ENCODE measurements around the gene KSR1. TPM values are rescaled to one million over a fixed set of nuclear protein-coding genes. Genes with fewer than 3 reads are reported as not detected.

KSR1 gene
- total RNA-seq, 1 experiment from 2014 or later, result 37.6 TPM

DNA sequence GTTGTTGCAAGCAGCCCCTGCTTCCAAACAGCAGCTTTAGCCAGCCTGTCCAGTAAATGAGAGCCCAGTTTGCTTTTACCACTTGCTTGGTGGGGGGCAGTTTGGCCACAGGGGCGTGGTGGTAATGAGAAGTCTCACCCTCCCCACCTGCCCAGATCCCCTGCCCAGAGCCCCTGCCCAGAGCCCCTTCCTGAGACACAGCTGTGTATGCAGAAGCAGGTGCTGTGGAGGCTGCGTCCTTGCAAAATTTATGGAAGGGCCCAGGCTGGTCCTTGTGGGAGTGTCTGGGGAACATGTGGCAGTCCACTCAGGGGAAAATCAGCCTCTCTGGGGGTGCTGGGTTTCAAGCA, 147.1 kb downstream of the KSR1 start:
- H3K4me1 ChIP-seq, result no peaks in the 10 kb centered on the region
- H3K9me3 ChIP-seq (replicated peaks), result no peaks in the 10 kb centered on the region
- H3K27ac ChIP-seq, result no peak overlapping the region
- no peak overlapping the region for H3K4me3 ChIP-seq
- H3K36me3 ChIP-seq, result peaks cover 55% of the 10 kb centered on the region
- H3K27me3 ChIP-seq, result no peaks in the 10 kb centered on the region
- no peak for DNase-seq

DNA sequence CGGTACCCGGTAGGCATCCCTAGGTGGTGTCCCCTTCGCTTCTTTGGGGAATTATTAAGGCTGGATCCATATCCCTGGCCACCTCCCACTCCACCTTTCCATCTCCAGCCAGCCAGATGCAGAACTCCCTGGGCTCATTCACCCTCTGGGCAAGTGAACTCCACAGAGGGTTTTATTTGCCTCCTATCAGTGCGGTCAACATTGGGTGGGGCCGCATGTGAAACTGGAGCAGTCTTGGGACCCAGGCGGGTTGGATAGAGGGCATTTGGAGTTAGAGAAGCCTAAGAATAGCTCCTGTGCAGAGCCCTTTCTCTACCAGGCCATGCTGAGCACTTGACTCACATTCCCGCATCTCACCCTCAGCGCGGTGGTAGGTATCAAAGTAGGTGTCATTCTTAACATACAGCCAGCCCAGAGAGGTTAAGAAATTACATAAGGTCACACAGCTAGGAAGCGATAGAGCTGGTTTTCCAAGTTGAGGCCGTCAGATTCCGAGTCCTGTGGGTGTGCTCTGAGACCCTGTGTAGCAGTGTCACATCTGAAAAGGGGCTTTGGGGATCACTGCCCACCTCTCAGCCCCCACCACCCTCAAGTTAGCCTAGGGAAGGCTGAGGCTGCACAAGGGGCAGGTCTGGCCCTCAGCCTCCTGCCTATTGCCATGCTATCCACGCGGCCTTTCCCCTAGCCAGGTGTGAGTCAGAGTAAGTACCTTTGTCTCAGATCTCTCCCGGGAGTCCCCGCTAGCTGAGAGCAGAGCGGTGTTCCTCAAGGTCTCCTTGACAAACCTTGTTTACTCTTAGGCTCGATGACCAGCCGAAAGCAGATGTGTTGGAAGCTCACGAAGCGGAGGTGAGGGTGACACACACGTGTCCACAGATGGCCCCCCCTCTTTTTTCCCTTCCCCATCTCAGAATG, 147.9 kb downstream of the KSR1 start:
- DNase-seq, result no peak
- H3K4me3 ChIP-seq, result no peak overlapping the region
- H3K36me3 ChIP-seq, result peaks cover 62% of the 10 kb centered on the region
- no peaks in the 10 kb centered on the region for H3K4me1 ChIP-seq
- no peaks in the 10 kb centered on the region for H3K9me3 ChIP-seq (replicated peaks)
- no peak overlapping the region for H3K27ac ChIP-seq
- H3K27me3 ChIP-seq, result no peaks in the 10 kb centered on the region

DNA sequence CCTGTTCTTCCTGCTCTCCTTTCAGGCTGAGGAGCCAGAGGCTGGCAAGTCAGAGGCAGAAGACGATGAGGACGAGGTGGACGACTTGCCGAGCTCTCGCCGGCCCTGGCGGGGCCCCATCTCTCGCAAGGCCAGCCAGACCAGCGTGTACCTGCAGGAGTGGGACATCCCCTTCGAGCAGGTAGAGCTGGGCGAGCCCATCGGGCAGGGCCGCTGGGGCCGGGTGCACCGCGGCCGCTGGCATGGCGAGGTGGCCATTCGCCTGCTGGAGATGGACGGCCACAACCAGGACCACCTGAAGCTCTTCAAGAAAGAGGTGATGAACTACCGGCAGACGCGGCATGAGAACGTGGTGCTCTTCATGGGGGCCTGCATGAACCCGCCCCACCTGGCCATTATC, 149.2 kb downstream of the KSR1 start:
- DNase-seq, result no peak
- no peaks in the 10 kb centered on the region for H3K9me3 ChIP-seq (replicated peaks)
- no peak overlapping the region for H3K27ac ChIP-seq
- peaks cover 70% of the 10 kb centered on the region for H3K36me3 ChIP-seq
- H3K27me3 ChIP-seq, result no peaks in the 10 kb centered on the region
- H3K4me1 ChIP-seq, result no peaks in the 10 kb centered on the region
- H3K4me3 ChIP-seq, result no peak overlapping the region

DNA sequence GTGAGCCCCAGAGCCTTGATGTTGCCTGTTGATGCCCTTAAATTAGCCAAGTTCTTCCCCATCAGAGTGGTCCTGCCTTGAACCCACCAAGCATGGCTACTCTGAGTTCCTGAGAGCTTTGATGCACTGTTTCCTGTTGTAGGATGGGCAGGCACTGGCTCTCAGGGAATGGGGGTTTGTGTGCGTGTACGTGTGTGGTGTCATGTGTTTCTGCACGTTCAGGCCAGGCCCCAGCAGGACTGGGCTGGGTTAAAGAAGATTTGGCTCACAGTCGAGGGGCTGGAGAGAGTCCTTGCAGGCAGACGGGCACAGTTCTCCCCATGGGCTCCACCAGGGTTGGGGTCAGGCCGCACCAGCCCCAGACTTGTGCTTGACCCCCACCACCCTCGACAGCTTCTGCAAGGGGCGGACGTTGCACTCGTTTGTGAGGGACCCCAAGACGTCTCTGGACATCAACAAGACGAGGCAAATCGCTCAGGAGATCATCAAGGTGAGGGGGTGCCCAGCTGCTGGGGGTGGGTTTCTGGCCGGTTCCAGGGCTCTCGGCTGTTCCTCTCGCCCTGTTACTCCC, 151.4 kb downstream of the KSR1 start:
- Histone ChIP-seq H3K36me3 (peaks cover 77% of the 10 kb centered on the region), H3K27ac (no peak overlapping the region), H3K27me3 (no peaks in the 10 kb centered on the region), H3K9me3 (replicated peaks) (no peaks in the 10 kb centered on the region), H3K4me1 (no peaks in the 10 kb centered on the region), H3K4me3 (no peak overlapping the region)
- DNase-seq, result no peak

DNA sequence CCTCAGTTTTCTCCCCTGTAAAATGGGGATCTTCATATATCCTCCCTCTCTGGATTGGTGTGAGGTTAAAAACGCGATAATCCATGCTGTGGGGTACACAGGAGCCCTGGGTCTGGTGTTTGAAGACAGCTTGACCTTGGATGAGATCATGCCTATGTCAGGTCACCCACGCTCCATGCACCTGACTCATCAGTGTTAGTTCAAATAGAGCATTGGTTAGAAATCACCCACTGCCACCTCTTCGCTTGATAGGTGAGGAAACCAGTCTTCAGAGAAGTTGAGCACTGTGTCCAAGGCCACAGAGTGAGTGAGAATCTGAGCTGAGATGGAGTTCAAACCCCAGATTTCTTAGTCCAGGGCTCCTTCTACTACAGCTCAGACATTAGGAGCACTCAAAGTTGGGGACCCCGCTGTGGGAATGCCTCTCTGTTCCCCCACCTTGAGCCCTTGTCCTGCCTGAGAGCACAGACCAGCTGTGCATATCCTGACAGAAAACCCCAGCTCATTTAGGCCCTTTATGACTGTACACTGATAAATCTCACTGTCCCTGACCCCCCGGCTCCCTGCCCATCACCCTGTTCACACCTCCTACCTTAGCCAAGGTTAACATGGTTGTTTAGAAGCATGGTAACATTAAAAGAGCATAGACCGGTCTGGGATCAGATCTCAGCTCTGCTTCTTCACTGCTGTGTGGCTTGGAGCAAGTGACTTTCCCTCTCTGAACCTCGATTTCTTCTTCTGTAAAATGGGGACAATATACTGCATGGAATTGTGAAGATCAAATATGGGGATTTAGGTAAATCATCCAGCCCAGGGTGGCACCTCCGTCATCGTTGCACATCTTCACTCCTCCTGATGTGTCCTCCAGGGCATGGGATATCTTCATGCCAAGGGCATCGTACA, 152.3 kb downstream of the KSR1 start:
- H3K27me3 ChIP-seq, result no peaks in the 10 kb centered on the region
- no peak overlapping the region for H3K4me3 ChIP-seq
- H3K4me1 ChIP-seq, result no peaks in the 10 kb centered on the region
- DNase-seq, result no peak
- H3K9me3 ChIP-seq (replicated peaks), result no peaks in the 10 kb centered on the region
- peaks cover 84% of the 10 kb centered on the region for H3K36me3 ChIP-seq
- H3K27ac ChIP-seq, result no peak overlapping the region

DNA sequence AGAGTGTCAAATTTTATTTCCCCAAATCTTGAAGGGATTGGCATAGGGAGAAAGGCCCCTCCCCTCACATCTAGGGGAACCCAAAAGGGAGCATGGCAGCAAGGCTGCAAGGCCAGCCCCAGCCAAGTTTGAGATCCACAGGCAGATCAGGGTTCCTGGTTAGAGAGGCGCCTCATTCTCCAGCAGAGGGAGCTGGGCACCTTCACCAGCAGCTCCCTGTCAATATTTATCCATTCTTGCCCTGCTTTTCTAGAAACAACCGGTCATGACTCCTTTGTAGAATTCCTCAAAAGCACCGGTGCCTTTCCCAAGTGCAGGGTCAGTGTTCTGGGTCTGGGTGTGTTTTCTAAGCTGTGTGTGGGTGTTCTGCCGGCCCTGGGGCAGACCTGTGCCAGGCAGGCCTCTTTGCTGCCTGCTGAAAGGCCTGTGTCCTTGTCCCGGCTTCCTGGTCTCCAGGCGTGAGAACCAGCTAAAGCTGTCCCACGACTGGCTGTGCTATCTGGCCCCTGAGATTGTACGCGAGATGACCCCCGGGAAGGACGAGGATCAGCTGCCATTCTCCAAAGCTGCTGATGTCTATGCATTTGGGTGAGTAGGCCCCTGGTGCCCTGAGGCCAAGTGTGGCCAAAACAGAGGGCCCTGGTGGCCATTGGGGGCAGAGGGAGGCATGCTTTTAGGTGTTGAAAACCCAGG, 153.5 kb downstream of the KSR1 start:
- Histone ChIP-seq H3K36me3 (peaks cover 84% of the 10 kb centered on the region), H3K4me1 (no peaks in the 10 kb centered on the region), H3K27ac (no peak overlapping the region), H3K27me3 (no peaks in the 10 kb centered on the region), H3K9me3 (replicated peaks) (no peaks in the 10 kb centered on the region), H3K4me3 (no peak overlapping the region)
- DNase-seq, result no peak

DNA sequence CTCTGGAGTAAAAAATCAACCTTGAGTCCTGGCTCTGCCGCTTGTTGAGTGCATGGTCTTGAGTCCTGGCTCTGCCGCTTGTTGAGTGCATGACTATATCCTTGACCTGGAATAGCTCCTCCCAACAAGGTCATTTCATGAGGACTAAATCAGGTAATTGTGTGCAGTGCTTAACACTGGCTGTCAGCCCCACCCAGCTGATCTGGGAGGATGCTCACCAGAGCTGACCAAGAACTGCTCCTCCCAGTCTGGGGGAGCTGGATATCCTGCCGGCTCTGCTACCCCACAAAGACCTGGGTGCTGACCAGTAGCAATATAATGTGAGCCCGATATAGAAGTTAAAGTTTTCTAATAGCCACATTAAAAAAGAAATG, 154.0 kb downstream of the KSR1 start:
- H3K36me3 ChIP-seq, result peaks cover 87% of the 10 kb centered on the region
- H3K4me3 ChIP-seq, result no peak overlapping the region
- DNase-seq, result no peak
- H3K9me3 ChIP-seq (replicated peaks), result no peaks in the 10 kb centered on the region
- no peaks in the 10 kb centered on the region for H3K4me1 ChIP-seq
- H3K27ac ChIP-seq, result no peak overlapping the region
- no peaks in the 10 kb centered on the region for H3K27me3 ChIP-seq

DNA sequence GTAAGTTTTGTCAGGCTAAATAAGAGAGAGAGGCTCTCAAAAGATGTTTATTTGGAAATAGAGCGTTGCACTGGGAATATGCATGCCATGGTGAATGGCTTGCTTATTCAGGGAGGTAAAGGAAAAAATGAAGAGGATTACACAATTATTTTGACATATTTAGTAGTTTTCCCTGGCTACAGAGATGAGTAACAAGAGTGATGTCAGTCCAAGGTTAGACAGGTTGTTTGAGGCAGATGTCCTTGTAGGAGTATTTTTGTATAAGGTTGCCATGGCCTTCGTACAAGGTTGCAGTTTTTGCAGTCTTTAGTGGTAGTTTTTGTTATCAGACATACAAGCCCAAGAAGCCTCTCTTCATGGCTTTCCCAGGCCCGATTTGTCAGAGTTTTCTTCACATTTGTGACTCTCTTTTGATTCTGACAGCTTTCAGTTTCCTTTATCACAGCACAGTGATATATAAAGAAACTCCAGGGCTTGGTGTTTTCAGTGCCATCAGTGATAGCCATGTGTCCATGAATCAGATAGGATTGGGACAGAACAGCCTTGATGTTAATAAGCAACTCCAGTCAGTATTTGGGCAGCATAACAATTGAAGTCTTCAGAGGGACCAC, 156.0 kb downstream of the KSR1 start:
- H3K4me3 ChIP-seq, result no peak overlapping the region
- DNase-seq, result no peak
- H3K27me3 ChIP-seq, result no peaks in the 10 kb centered on the region
- H3K36me3 ChIP-seq, result peaks cover 90% of the 10 kb centered on the region
- H3K4me1 ChIP-seq, result no peaks in the 10 kb centered on the region
- no peaks in the 10 kb centered on the region for H3K9me3 ChIP-seq (replicated peaks)
- no peak overlapping the region for H3K27ac ChIP-seq

DNA sequence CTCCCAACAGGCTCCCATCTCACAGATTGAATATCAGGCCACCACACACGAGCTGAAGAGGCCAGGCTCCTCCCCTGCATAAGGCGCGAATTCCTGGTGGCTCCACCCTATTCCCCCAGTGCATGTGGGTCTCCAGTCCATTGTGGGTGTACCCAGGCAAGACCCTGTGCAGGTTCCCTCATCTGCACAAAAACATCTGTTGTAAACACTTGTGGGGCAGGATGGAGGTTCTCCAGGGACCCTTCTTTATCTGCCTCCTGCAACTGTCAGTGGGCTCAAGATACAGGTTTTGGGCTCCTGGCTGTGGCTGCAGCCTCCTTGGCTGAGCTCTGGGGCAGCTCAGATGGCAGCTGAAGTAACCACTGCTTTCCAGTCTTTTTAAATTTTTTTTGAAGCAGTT, 157.2 kb downstream of the KSR1 start:
- no peak for DNase-seq
- Histone ChIP-seq H3K4me3 (no peak overlapping the region), H3K27me3 (no peaks in the 10 kb centered on the region), H3K36me3 (peaks cover 94% of the 10 kb centered on the region), H3K4me1 (no peaks in the 10 kb centered on the region), H3K27ac (no peak overlapping the region), H3K9me3 (replicated peaks) (no peaks in the 10 kb centered on the region)

DNA sequence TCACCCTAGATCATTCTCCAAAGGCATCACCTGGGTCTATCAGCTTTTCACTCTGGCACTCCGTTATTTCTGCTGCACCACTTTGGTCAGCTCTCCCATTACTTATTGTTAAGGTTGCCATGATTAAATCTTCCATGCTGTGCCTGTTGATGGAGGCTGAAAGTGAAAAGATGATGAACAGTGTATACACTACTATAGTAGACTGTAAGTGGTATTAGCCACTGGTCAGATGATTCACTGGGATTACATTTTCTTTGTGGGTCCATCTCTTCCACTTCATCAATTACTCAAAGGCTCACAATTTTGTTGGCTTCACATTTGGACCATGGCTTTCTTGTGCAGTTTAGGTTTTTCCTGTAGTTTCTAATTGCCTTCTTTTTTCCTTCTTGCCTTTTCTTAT, 158.9 kb downstream of the KSR1 start:
- Histone ChIP-seq H3K4me3 (no peak overlapping the region), H3K36me3 (peaks cover 90% of the 10 kb centered on the region), H3K9me3 (replicated peaks) (no peaks in the 10 kb centered on the region), H3K27ac (no peak overlapping the region), H3K4me1 (no peaks in the 10 kb centered on the region), H3K27me3 (no peaks in the 10 kb centered on the region)
- DNase-seq, result no peak

DNA sequence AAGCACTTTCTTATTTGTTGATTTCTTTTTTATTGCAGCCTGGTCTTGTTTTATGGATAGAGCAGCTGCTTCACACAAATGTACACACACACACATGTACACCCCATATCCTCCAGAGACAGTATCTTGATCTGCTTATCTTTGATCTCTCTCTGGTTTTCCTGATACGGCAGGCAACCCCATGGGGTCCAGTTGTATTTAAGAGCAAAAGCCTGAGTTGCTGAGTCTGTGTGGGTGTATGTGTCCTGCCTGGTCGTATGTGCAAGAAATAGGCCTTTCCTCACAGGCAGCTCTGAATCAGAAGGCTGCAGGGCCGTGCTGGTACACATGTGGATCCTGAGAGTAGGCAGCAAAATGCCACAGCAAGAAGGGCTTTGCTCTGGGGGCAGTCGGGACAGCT, 160.2 kb downstream of the KSR1 start:
- Histone ChIP-seq H3K4me1 (no peaks in the 10 kb centered on the region), H3K27ac (no peak overlapping the region), H3K36me3 (peaks cover 88% of the 10 kb centered on the region), H3K27me3 (no peaks in the 10 kb centered on the region), H3K4me3 (no peak overlapping the region), H3K9me3 (replicated peaks) (no peaks in the 10 kb centered on the region)
- no peak for DNase-seq

DNA sequence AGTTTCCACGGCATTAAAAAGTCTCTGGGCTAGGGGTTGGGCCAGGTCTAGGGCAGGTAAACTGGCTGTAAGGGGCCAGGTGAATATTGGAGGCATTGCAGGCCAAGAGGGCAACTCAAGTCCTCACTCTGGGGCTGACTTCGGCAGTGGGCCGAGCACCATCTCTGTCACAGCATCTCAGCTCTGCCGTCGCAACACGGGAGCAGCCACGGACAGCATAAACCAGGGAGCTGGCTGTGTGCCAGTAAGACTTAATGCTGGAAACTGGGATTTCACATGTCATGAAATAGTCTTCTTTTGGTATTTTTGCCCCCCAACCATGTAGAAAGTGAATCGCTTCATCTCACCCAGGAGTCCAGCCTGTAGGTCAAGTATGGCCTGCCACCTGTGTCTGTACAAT, 162.2 kb downstream of the KSR1 start:
- H3K36me3 ChIP-seq, result peaks cover 88% of the 10 kb centered on the region
- no peak for DNase-seq
- no peak overlapping the region for H3K4me3 ChIP-seq
- H3K9me3 ChIP-seq (replicated peaks), result no peaks in the 10 kb centered on the region
- H3K4me1 ChIP-seq, result no peaks in the 10 kb centered on the region
- H3K27me3 ChIP-seq, result no peaks in the 10 kb centered on the region
- no peak overlapping the region for H3K27ac ChIP-seq

DNA sequence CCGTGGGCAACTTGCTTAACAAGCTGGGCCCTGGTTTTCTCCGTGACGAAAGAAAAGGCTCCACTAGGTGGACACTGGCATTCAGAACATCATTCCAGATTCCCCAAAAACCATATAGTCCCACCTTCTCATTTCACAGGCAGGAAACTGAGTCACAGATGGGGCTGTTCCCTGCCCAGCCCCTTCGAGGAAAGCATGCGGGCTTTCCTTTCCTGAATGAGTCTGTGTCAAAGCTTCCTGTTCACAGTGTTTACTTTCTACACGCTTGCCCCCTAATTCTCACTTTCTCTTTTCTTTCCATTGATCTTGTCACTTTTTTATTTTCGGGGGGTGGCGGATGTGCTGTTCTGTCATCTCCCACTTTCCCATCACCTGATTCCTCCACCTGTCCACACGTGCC, 164.5 kb downstream of the KSR1 start:
- no peak for DNase-seq
- Histone ChIP-seq H3K4me1 (no peaks in the 10 kb centered on the region), H3K36me3 (peaks cover 77% of the 10 kb centered on the region), H3K27me3 (no peaks in the 10 kb centered on the region), H3K4me3 (no peak overlapping the region), H3K27ac (no peak overlapping the region), H3K9me3 (replicated peaks) (no peaks in the 10 kb centered on the region)

DNA sequence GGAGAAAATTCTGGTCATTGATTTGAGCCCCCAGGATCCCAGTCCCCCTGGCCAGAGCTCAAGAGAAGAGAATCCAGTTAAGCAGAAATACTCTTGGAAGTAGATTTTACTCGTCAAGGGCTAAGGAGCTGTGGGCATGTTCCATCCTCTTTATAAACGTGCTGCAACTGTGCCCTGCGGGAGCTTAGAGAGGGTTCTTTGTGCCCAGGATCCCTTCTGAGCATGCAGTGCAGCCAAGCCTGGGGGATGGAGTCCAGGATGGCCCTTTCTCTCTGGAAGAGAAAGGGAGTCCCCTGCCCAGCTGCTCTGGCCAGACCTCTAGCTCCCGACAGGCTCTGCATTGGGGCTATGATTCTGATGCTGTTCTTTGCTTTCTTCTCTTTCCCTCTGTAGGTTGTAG, 165.3 kb downstream of the KSR1 start:
- Histone ChIP-seq H3K9me3 (replicated peaks) (no peaks in the 10 kb centered on the region), H3K4me1 (no peaks in the 10 kb centered on the region), H3K27me3 (no peaks in the 10 kb centered on the region), H3K36me3 (peaks cover 69% of the 10 kb centered on the region), H3K4me3 (no peak overlapping the region), H3K27ac (no peak overlapping the region)
- no peak for DNase-seq

Measured in SJCRH30 (cell line).